ENCODE measurements around the gene GMDS. TPM values are rescaled to one million over a fixed set of nuclear protein-coding genes. Genes with fewer than 3 reads are reported as not detected.

The GMDS gene
- total RNA-seq, 1 donor from 2014 or later: 27.0 TPM

GRCh38 chr6:1904898-1905297, 340.5 kb downstream of the GMDS start:
- TF ChIP-seq CTCF (IDR thresholded peaks at IDR 0.05; ENCODE audit: insufficient read depth, low read length, poor library complexity, severe bottlenecking): no peak
- no peaks in the 10 kb centered on the region for H3K36me3 ChIP-seq (ENCODE audit: control insufficient read depth, insufficient read depth, low read length)
- no peak for DNase-seq (ENCODE audit: low read depth)
- H3K4me3 ChIP-seq (ENCODE audit: low read depth, low read length): no peak overlapping the region
- no peaks in the 10 kb centered on the region for H3K27me3 ChIP-seq (ENCODE audit: control insufficient read depth, insufficient read depth, low read length)

GRCh38 chr6:1904466-1904799, 341.0 kb downstream of the GMDS start:
- DNase-seq (ENCODE audit: low read depth): no peak
- TF ChIP-seq CTCF (IDR thresholded peaks at IDR 0.05; ENCODE audit: insufficient read depth, low read length, poor library complexity, severe bottlenecking): no peak
- H3K36me3 ChIP-seq (ENCODE audit: control insufficient read depth, insufficient read depth, low read length): no peaks in the 10 kb centered on the region
- no peaks in the 10 kb centered on the region for H3K27me3 ChIP-seq (ENCODE audit: control insufficient read depth, insufficient read depth, low read length)
- no peak overlapping the region for H3K4me3 ChIP-seq (ENCODE audit: low read depth, low read length)

GRCh38 chr6:1903780-1904465, 341.5 kb downstream of the GMDS start:
- Histone ChIP-seq H3K27me3 (ENCODE audit: control insufficient read depth, insufficient read depth, low read length) (no peaks in the 10 kb centered on the region), H3K36me3 (ENCODE audit: control insufficient read depth, insufficient read depth, low read length) (no peaks in the 10 kb centered on the region), H3K4me3 (ENCODE audit: low read depth, low read length) (no peak overlapping the region)
- no peak for DNase-seq (ENCODE audit: low read depth)
- TF ChIP-seq CTCF (IDR thresholded peaks at IDR 0.05; ENCODE audit: insufficient read depth, low read length, poor library complexity, severe bottlenecking): no peak

- Histone ChIP-seq H3K4me3 (ENCODE audit: low read depth, low read length) (no peak overlapping the region), H3K27me3 (ENCODE audit: control insufficient read depth, insufficient read depth, low read length) (no peaks in the 10 kb centered on the region), H3K36me3 (ENCODE audit: control insufficient read depth, insufficient read depth, low read length) (no peaks in the 10 kb centered on the region)
- no peak for TF ChIP-seq CTCF (IDR thresholded peaks at IDR 0.05; ENCODE audit: insufficient read depth, low read length, poor library complexity, severe bottlenecking)
- peak; percentile 57 for DNase-seq (ENCODE audit: low read depth)
Measured at GRCh38 chr6:1901556-1901955, 343.8 kb downstream of the GMDS start.

- DNase-seq (ENCODE audit: low read depth): no peak
- Histone ChIP-seq H3K36me3 (ENCODE audit: control insufficient read depth, insufficient read depth, low read length) (no peaks in the 10 kb centered on the region), H3K4me3 (ENCODE audit: low read depth, low read length) (no peak overlapping the region), H3K27me3 (ENCODE audit: control insufficient read depth, insufficient read depth, low read length) (no peaks in the 10 kb centered on the region)
- no peak for TF ChIP-seq CTCF (IDR thresholded peaks at IDR 0.05; ENCODE audit: insufficient read depth, low read length, poor library complexity, severe bottlenecking)
Measured at GRCh38 chr6:1896897-1897296, 348.5 kb downstream of the GMDS start.

GRCh38 chr6:1895721-1896120, 349.7 kb downstream of the GMDS start:
- DNase-seq (ENCODE audit: low read depth): no peak
- no peak for TF ChIP-seq CTCF (IDR thresholded peaks at IDR 0.05; ENCODE audit: insufficient read depth, low read length, poor library complexity, severe bottlenecking)
- no peaks in the 10 kb centered on the region for H3K27me3 ChIP-seq (ENCODE audit: control insufficient read depth, insufficient read depth, low read length)
- no peak overlapping the region for H3K4me3 ChIP-seq (ENCODE audit: low read depth, low read length)
- no peaks in the 10 kb centered on the region for H3K36me3 ChIP-seq (ENCODE audit: control insufficient read depth, insufficient read depth, low read length)

Data from kidney epithelial cell (primary cell).